Astrocyte of the spinal cord (primary cell): Measurements from ENCODE around the gene SRSF7.
"Not testable (repeated sequence)": the region's sequence is repeated elsewhere in the genome, so short reads cannot be mapped to it uniquely, and the experiment has no call there.

Experiments used
- DNase-seq: peaks from one replicate; pipeline ENCODE4 v3.0.0; 2011; ENCODE audit warnings: low read depth, low spot score
- H3K4me3 ChIP-seq: 2 replicates; pipeline ENCODE4 v1.5.1; 2011; ENCODE audit warnings: low read depth, mild to moderate bottlenecking, low read length, moderate library complexity
- CTCF ChIP-seq: IDR thresholded peaks from 2 replicates; pipeline ENCODE4 v1.5.1; 2012; ENCODE audit warnings: low read depth, mild to moderate bottlenecking, low read length, inconsistent platforms
- in situ Hi-C: cut with HindIII; loops from 2 replicates; pipeline ENCODE4 v1.10.0; 2017; ENCODE audit warnings: low sequenced_read_pairs

Gene SRSF7

GRCh38 chr2:38722271-38723061, 28.7 kb downstream of the SRSF7 start:
- no peak for TF ChIP-seq CTCF
- in situ Hi-C loops: no loop called here
- no peak for DNase-seq
- no peak overlapping the region for H3K4me3 ChIP-seq

DNA sequence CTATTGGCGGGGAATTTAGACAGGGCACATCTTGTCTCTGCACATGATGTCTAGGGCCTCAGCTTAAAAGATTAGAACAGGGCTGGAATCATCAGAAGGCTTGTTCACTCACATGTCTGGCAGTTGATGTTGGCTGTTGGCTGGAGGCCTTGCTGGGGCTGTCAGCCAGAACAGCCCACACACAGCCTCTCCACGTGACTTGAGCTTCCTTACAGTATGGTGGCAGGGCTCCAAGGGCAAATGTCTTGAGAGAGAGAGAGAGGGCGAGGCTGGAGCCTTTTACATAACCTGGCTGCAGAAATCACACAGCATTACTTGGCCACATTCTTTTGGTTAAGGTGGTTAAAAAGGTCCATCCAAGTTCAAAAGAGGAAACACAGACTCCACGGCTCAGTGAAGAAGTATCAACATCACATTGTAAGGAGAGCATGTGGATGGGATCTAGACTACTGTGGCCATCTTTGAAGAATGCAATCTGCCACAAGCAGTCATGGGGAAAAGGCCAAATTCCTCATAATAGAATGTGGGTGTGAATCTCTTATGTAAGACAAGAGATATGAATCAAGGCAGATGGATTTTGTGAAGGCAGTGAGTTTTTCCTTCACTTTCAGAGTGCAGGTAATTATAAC, 30.4 kb downstream of the SRSF7 start:
- in situ Hi-C loops: no loop called here
- no peak for TF ChIP-seq CTCF
- no peak overlapping the region for H3K4me3 ChIP-seq
- peak; percentile 96 for DNase-seq

- H3K4me3 ChIP-seq: no peak overlapping the region
- in situ Hi-C loops: no loop called here
- DNase-seq: no peak
- TF ChIP-seq CTCF: no peak
These were observed 31.5 kb downstream of the SRSF7 start for GRCh38 chr2:38719706-38720105.

DNA sequence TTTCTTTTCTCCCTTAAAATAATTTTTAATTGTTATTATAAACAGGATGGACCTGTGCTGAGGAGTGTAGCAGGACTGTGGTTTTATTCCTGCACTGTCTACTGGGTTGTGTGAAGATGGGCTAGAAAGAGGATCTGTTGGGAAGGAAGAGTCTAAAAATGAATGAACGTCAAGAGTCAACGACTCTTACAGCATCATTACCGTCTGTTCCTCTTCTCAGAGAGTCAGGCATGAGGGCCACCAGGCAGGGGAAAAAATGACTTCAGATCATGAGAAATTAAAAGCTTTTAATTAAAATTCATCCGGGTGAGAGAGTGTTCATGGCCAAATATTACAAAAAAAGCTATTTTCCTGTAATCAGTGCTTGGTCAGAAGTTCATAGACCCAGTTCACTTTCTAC, 32.6 kb downstream of the SRSF7 start:
- in situ Hi-C loops: no loop called here
- no peak for DNase-seq
- TF ChIP-seq CTCF: no peak

GRCh38 chr2:38716185-38716584, 35.0 kb downstream of the SRSF7 start:
- TF ChIP-seq CTCF: no peak

More for the DNA sequence above, 32.6 kb downstream of the SRSF7 start:
- H3K4me3 ChIP-seq: no peak overlapping the region

GRCh38 chr2:38714941-38715340, 36.2 kb downstream of the SRSF7 start:
- in situ Hi-C loops, H3K4me3 ChIP-seq, DNase-seq: not testable (repeated sequence)

More at GRCh38 chr2:38716185-38716584, 35.0 kb downstream of the SRSF7 start:
- DNase-seq: peak; percentile 32
- no peak overlapping the region for H3K4me3 ChIP-seq
- in situ Hi-C loops: no loop called here

GRCh38 chr2:38713338-38713737, 37.8 kb downstream of the SRSF7 start:
- no peak overlapping the region for H3K4me3 ChIP-seq
- in situ Hi-C loops: no loop called here
- no peak for TF ChIP-seq CTCF
- no peak for DNase-seq
